GM12878 (cell line): ENCODE data around the gene NID1. TPM values are rescaled to one million over a fixed set of nuclear protein-coding genes. Genes with fewer than 3 reads are reported as not detected.
"Not testable (repeated sequence)": the region's sequence is repeated elsewhere in the genome, so short reads cannot be mapped to it uniquely, and the experiment has no call there.

ENCODE experiments used
- ATAC-seq: fragments of 200-7000 bp; cut with Tn5 transposase; 3 replicates; pipeline ENCODE4 v1.9.1; 2020; ENCODE audit warnings: mild to moderate bottlenecking, moderate library complexity
- BruUV-seq: library from RNA; stranded (reverse); fragments of 400-500 nt; replicated peaks from 2 replicates; lab custom pipeline; 2021; lab: Mats Ljungman, UMichigan
- CTCF ChIA-PET: fragments of 300-600 bp; sonication (Branson Sonifier 250); formaldehyde crosslinking; extraction: SDS; loops from one replicate; lab custom pipeline; 2021; ENCODE audit warnings: inconsistent platforms; lab: Yijun Ruan, JAX
- POLR2A ChIA-PET: fragments of 350-600 bp; formaldehyde crosslinking; extraction: SDS; loops from one replicate; lab custom pipeline; 2021; ENCODE audit warnings: inconsistent platforms; lab: Charles Lee
- RAD21 ChIA-PET: fragments of 300-600 bp; sonication (Branson Sonifier 250); formaldehyde crosslinking; loops from one replicate; lab custom pipeline; 2023; ENCODE audit warnings: antibody characterized with exemption; ENCODE audit not compliant: unreplicated experiment; lab: Charles Lee
- SMC1A ChIA-PET: fragments of 300-600 bp; sonication (Branson Sonifier 250); formaldehyde crosslinking; loops from one replicate; lab custom pipeline; 2023; ENCODE audit not compliant: unreplicated experiment, uncharacterized antibody; lab: Charles Lee
- DNase-seq: peaks from one replicate; pipeline ENCODE4 v3.0.0-alpha.2; 2011; ENCODE audit warnings: low read depth, low spot score
- FAIRE-seq: peaks from 3 replicates; lab custom pipeline; 2011; peaks lifted over from hg19 to GRCh38; lab: Jason Lieb, UNC
- H2AFZ ChIP-seq: 2 replicates; pipeline ENCODE4 v1.6.0; 2011; ENCODE audit warnings: low read depth, low read length, control low read depth; ENCODE audit not compliant: control insufficient read depth
- H3K27ac ChIP-seq: 2 replicates; pipeline ENCODE4 v1.5.1; 2011; ENCODE audit warnings: control low read depth; ENCODE audit not compliant: control insufficient read depth, insufficient read depth
- H3K27me3 ChIP-seq, 2 experiments: replicated peaks in 1 of 2; 2 replicates each; pipeline versions ENCODE4 v1.6.0 to v1.6.1; 2011; ENCODE audit warnings: low read length in 1 of 2; ENCODE audit not compliant: control insufficient read depth in 2 of 2, insufficient read depth in 2 of 2
- H3K36me3 ChIP-seq, 2 experiments: 2 replicates each; pipeline ENCODE4 v1.5.1; 2011; ENCODE audit warnings: low read length in 1 of 2; ENCODE audit not compliant: control insufficient read depth in 2 of 2, insufficient read depth in 2 of 2
- H3K4me1 ChIP-seq: 2 replicates; pipeline ENCODE4 v1.6.1; 2011; ENCODE audit warnings: mild to moderate bottlenecking, low read length, moderate library complexity, mixed read lengths; ENCODE audit not compliant: control insufficient read depth, insufficient read depth
- H3K4me2 ChIP-seq: 2 replicates; pipeline ENCODE4 v1.6.0; 2011; ENCODE audit warnings: control low read depth; ENCODE audit not compliant: control insufficient read depth, insufficient read depth
- H3K4me3 ChIP-seq: fragments of 200-600 bp; sonication (generic); 2 replicates; pipeline ENCODE4 v1.5.1; 2016
- H3K79me2 ChIP-seq: 2 replicates; pipeline ENCODE4 v1.6.0; 2011; ENCODE audit warnings: low read length; ENCODE audit not compliant: control insufficient read depth, insufficient read depth
- H3K9ac ChIP-seq: 2 replicates; pipeline ENCODE4 v1.8.0; 2011; ENCODE audit warnings: low read length, control low read depth, mixed read lengths; ENCODE audit not compliant: control insufficient read depth, insufficient read depth
- H3K9me3 ChIP-seq: replicated peaks from 3 replicates; pipeline ENCODE4 v1.5.1; 2011; ENCODE audit warnings: mild to moderate bottlenecking, low read length; ENCODE audit not compliant: control insufficient read depth, insufficient read depth
- H4K20me1 ChIP-seq: 2 replicates; pipeline ENCODE4 v1.6.0; 2011; ENCODE audit not compliant: control insufficient read depth, insufficient read depth
- ATF2 ChIP-seq: IDR thresholded peaks from 2 replicates; pipeline ENCODE4 v1.6.1; 2012; ENCODE audit warnings: low read length, inconsistent platforms
- CEBPB ChIP-seq, 2 experiments: fragments of 150-350 bp in 1 of 2; IDR thresholded peaks; 2 replicates each; pipeline ENCODE4 v1.6.1; 2012 to 2014; ENCODE audit warnings: low read depth in 2 of 2, low read length in 2 of 2, borderline replicate concordance in 1 of 2, inconsistent platforms in 1 of 2
- GATAD2B ChIP-seq: fragments of 450-650 bp; conservative IDR thresholded peaks from 2 replicates; pipeline ENCODE4 v1.6.1; 2017; ENCODE audit warnings: low read depth, mild to moderate bottlenecking, moderate library complexity
- MYB ChIP-seq: fragments of 150-350 bp; IDR thresholded peaks from 2 replicates; pipeline ENCODE4 v1.6.1; 2014; ENCODE audit warnings: mild to moderate bottlenecking, low read depth, low read length, borderline replicate concordance
- RFX5 ChIP-seq: IDR thresholded peaks from 2 replicates; pipeline ENCODE4 v1.6.1; 2011; ENCODE audit warnings: low read depth, low read length, improper control_type of control experiment
- RUNX3 ChIP-seq: IDR thresholded peaks from 2 replicates; pipeline ENCODE4 v1.6.1; 2012; ENCODE audit warnings: low read length, inconsistent platforms
- SMAD1 ChIP-seq: fragments of 450-650 bp; IDR thresholded peaks from 2 replicates; pipeline ENCODE4 v1.6.1; 2018; ENCODE audit warnings: mild to moderate bottlenecking, low read depth; ENCODE audit not compliant: partially characterized antibody
- SREBF1 ChIP-seq: IDR thresholded peaks from 2 replicates; pipeline ENCODE4 v1.6.1; 2012; ENCODE audit warnings: mild to moderate bottlenecking, low read length
- SRF ChIP-seq, 2 experiments: IDR thresholded peaks; 2 replicates each; pipeline ENCODE4 v1.6.1; 2011; ENCODE audit warnings: low read depth in 2 of 2, low read length in 2 of 2, mild to moderate bottlenecking in 1 of 2, moderate library complexity in 1 of 2
- SUZ12 ChIP-seq: fragments of 200-600 bp; sonication (generic); IDR thresholded peaks from one replicate; pipeline ENCODE4 v1.6.1; 2018; ENCODE audit warnings: antibody characterized with exemption, mild to moderate bottlenecking; ENCODE audit not compliant: unreplicated experiment
- TCF12 ChIP-seq: IDR thresholded peaks from 2 replicates; pipeline ENCODE4 v1.6.1; 2011; ENCODE audit warnings: low read depth, mild to moderate bottlenecking, low read length
- ZZZ3 ChIP-seq: IDR thresholded peaks from 2 replicates; pipeline ENCODE4 v1.6.1; 2011; ENCODE audit warnings: low read depth; ENCODE audit not compliant: control insufficient read depth, insufficient read length
- WGBS: methylation state at CpG from one replicate; pipeline ENCODE4 v1.1.6; 2016; ENCODE audit warnings: low lambda C conversion rate; ENCODE audit not compliant: insufficient replicate concordance, insufficient coverage; ENCODE audit errors: missing lambda C conversion rate; 5-methylcytosine and 5-hydroxymethylcytosine counted together
- in situ Hi-C: fragments of 300-500 bp; cut with MboI; formaldehyde crosslinking; loops from 9 replicates; pipeline ENCODE4 v1.14.3; 2018; ENCODE audit warnings: mixed read lengths
- intact Hi-C: fragments of 100-400 bp; cut with micrococcal nuclease; formaldehyde crosslinking; loops from one replicate; pipeline ENCODE4 v1.14.2; 2022; ENCODE audit not compliant: unreplicated experiment
- polyA plus RNA-seq, 11 experiments: library from polyadenylated mRNA; depleted of rRNA in 4 of 11; unstranded in 6 of 11; stranded (reverse) in 5 of 11; fragments of >200 nt; fragmentation: Nextera tagmentation in 4 of 11; fragmentation: Illumina TruSeq in 1 of 11; extraction: Ambion mirVana in 4 of 11; extraction: Trizol in 1 of 11; gene quantifications; 1 replicate in 1 of 11; 2 replicates in 10 of 11; pipeline versions ENCODE4 v1.2.1 to v1.2.3, GENCODE V29; 2011 to 2016; ENCODE audit warnings: inconsistent platforms in 2 of 11, missing spikeins in 2 of 11, low read depth in 1 of 11
- total RNA-seq, 4 experiments: library from RNA; depleted of rRNA in 3 of 4; stranded (reverse); fragments of >200 nt in 3 of 4; fragmentation: Illumina TruSeq in 1 of 4; extraction: Trizol in 1 of 4; gene quantifications; 2 replicates each; pipeline versions ENCODE4 v1.2.1 to v1.2.3, GENCODE V29; 2013 to 2021

Gene NID1
- total and polyA plus RNA-seq, 10 of the 15 experiments (the other 5 are each of a cell fraction or from before 2014, with no cell fraction given) = 4.2 to 25.7 (median 11.3) TPM

GRCh38 chr1:235974616-235975015 is 90.3 kb downstream of the NID1 start:
- Histone ChIP-seq H3K4me1 (peaks cover 7% of the 10 kb centered on the region), H3K4me3 (no peak overlapping the region), H3K9ac (no peak overlapping the region), H3K9me3 (no peaks in the 10 kb centered on the region)
- TF ChIP-seq TCF12 (no peak), GATAD2B (no peak), SMAD1 (no peak), SREBF1 (no peak), ATF2 (no peak), SUZ12 (no peak), RFX5 (no peak), ZZZ3 (no peak), RUNX3 (no peak), CEBPB (IDR thresholded peaks at IDR 0.05; ENCODE audit: borderline replicate concordance in 1 of 2, low read depth in 2 of 2, low read length in 2 of 2) (no peak), MYB (no peak), SRF (IDR thresholded peaks at IDR 0.05; ENCODE audit: low read depth in 2 of 2, low read length in 2 of 2) (no peak)
- TF ChIP-seq, all 136 proteins: peak for 0
- CTCF ChIA-PET = interaction anchor here (0.8 to 2.2 kb wide), 14 partner anchors 9 to 471 kb away, joined by 3 to 8 read pairs (median 3); partner anchors contain the start of gene B3GALNT2
- ATAC-seq (no peak), DNase-seq (no peak), FAIRE-seq (no peak)
- peaks cover 0 to 3% of the 10 kb centered on the region in 2 experiments; a peak in 2 of 4 replicates for H3K36me3 ChIP-seq
- no peaks in the 10 kb centered on the region for H3K27me3 ChIP-seq
- SMC1A ChIA-PET = interaction anchor here (1.1 to 7.0 kb wide), 9 partner anchors 18 to 461 kb away, joined by 3 to 131 read pairs (median 5); no protein-coding TSS in a partner anchor
- H2AFZ ChIP-seq = no peak overlapping the region
- H4K20me1 ChIP-seq = no peaks in the 10 kb centered on the region
- intact Hi-C loops (no loop called here), in situ Hi-C loops (loop anchor here (5.0 kb wide), 1 partner anchor 462 kb away; no protein-coding TSS in a partner anchor)
- no peak overlapping the region for H3K4me2 ChIP-seq
- POLR2A ChIA-PET = interaction anchor here (0.6 to 1.4 kb wide), 2 partner anchors 78 to 143 kb away, joined by 3 read pairs; no protein-coding TSS in a partner anchor
- WGBS = 100% methylated on average over 1 of the region's 1 CpG
- RAD21 ChIA-PET = interaction anchor here (0.6 to 2.0 kb wide), 7 partner anchors 9 to 191 kb away, joined by 3 to 6 read pairs (median 3); partner anchors contain the start of gene NID1
- H3K27ac ChIP-seq = no peak overlapping the region
- no peaks in the 10 kb centered on the region for H3K79me2 ChIP-seq
- BruUV-seq = no TSS peak

GRCh38 chr1:235972691-235973090 is 92.2 kb downstream of the NID1 start:
- SMC1A ChIA-PET = interaction anchor here (0.5 to 7.0 kb wide), 53 partner anchors 7 to 468 kb away, joined by 3 to 131 read pairs (median 6); partner anchors contain the start of genes B3GALNT2, LYST and NID1
- H3K4me2 ChIP-seq, H3K9ac ChIP-seq, ATAC-seq, H3K9me3 ChIP-seq, H3K79me2 ChIP-seq, BruUV-seq, H3K36me3 ChIP-seq, H3K4me1 ChIP-seq, H3K27me3 ChIP-seq, H2AFZ ChIP-seq, FAIRE-seq, H4K20me1 ChIP-seq, DNase-seq: not testable (repeated sequence)
- CTCF ChIA-PET = interaction anchor here (0.7 to 5.1 kb wide), 55 partner anchors 8 to 556 kb away, joined by 3 to 106 read pairs (median 6); partner anchors contain the start of genes LYST and NID1
- intact Hi-C loops (loop anchor here (1.0 kb wide), 1 partner anchor 27 kb away; no protein-coding TSS in a partner anchor), in situ Hi-C loops (loop anchor here (5.0 kb wide), 1 partner anchor 460 kb away; no protein-coding TSS in a partner anchor)
- RAD21 ChIA-PET = interaction anchor here (0.6 to 3.1 kb wide), 47 partner anchors 9 to 539 kb away, joined by 3 to 67 read pairs (median 6); partner anchors contain the start of genes B3GALNT2, ERO1B, LYST and NID1
- Histone ChIP-seq H3K27ac (peak overlapping the region; percentile 80), H3K4me3 (peak overlapping the region; percentile 58)
- POLR2A ChIA-PET = interaction anchor here (0.6 to 1.8 kb wide), 11 partner anchors 19 to 307 kb away, joined by 3 to 9 read pairs (median 4); partner anchors contain the start of gene NID1
- 67% methylated on average over 3 of the region's 3 CpGs for WGBS
